Kidney epithelial cell (primary cell): Measurements from ENCODE around the gene IL17REL. TPM values are rescaled to one million over a fixed set of nuclear protein-coding genes. Genes with fewer than 3 reads are reported as not detected.

Experiments
- DNase-seq: peaks from one replicate; pipeline ENCODE4 v3.0.0-alpha.2; 2010; ENCODE audit warnings: low read depth
- H3K27me3 ChIP-seq: 2 replicates; pipeline ENCODE4 v1.6.0; 2011; ENCODE audit warnings: low read length; ENCODE audit not compliant: control insufficient read depth, insufficient read depth
- H3K36me3 ChIP-seq: 2 replicates; pipeline ENCODE4 v1.5.1; 2011; ENCODE audit warnings: low read length; ENCODE audit not compliant: control insufficient read depth, insufficient read depth
- H3K4me3 ChIP-seq: 2 replicates; pipeline ENCODE4 v1.5.1; 2011; ENCODE audit warnings: low read depth, mild to moderate bottlenecking, control low read depth, low read length
- CTCF ChIP-seq: IDR thresholded peaks from 2 replicates; pipeline ENCODE4 v1.5.1; 2011; ENCODE audit warnings: mild to moderate bottlenecking, moderate library complexity, low read length, control low read depth, inconsistent platforms; ENCODE audit not compliant: insufficient read depth, poor library complexity, severe bottlenecking
- total RNA-seq: library from RNA; depleted of rRNA; stranded (reverse); fragments of >200 nt; gene quantifications from 2 replicates; pipeline ENCODE4 v1.2.3, GENCODE V29; 2015

IL17REL gene
- total RNA-seq, 1 donor from 2014 or later, result not detected

GRCh38 chr22:50009251-50009650 is 3.3 kb downstream of the IL17REL start:
- no peak for TF ChIP-seq CTCF
- H3K27me3 ChIP-seq, result peaks cover 51% of the 10 kb centered on the region
- no peak overlapping the region for H3K4me3 ChIP-seq
- no peaks in the 10 kb centered on the region for H3K36me3 ChIP-seq
- no peak for DNase-seq

GRCh38 chr22:50008151-50009040 is 4.2 kb downstream of the IL17REL start:
- TF ChIP-seq CTCF, result no peak
- no peak overlapping the region for H3K4me3 ChIP-seq
- DNase-seq, result no peak

DNA sequence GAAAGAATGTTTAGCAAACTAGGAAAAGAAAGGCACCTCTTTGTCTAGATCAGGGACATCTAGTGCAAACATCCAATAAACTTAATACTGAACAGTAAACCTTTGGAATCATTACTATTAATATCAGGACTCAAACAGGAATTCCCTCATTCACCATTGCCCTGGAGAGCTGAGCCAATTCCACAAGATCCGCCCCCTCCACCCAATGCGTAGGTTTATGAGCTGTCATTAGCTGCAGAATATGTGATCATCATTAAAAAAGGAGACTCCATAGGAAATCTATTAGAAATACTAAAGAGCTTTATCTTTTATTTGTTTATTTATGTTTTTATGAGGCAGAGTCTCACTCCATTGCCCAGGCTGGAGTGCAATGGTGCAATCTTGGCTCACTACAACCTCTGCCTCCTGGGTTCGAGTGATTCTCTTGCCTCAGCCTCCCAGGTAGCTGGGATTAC is 5.5 kb downstream of the IL17REL start:
- no peaks in the 10 kb centered on the region for H3K36me3 ChIP-seq
- TF ChIP-seq CTCF, result no peak
- DNase-seq, result no peak
- H3K27me3 ChIP-seq, result peaks cover 29% of the 10 kb centered on the region
- no peak overlapping the region for H3K4me3 ChIP-seq

More at GRCh38 chr22:50008151-50009040, 4.2 kb downstream of the IL17REL start:
- no peaks in the 10 kb centered on the region for H3K36me3 ChIP-seq
- H3K27me3 ChIP-seq, result peaks cover 42% of the 10 kb centered on the region

GRCh38 chr22:50004918-50005317 is 7.6 kb downstream of the IL17REL start:
- H3K4me3 ChIP-seq, result no peak overlapping the region
- no peak for DNase-seq
- H3K27me3 ChIP-seq, result peaks cover 24% of the 10 kb centered on the region
- no peak for TF ChIP-seq CTCF
- H3K36me3 ChIP-seq, result no peaks in the 10 kb centered on the region

- H3K36me3 ChIP-seq, result no peaks in the 10 kb centered on the region
- DNase-seq, result no peak
- H3K4me3 ChIP-seq, result no peak overlapping the region
- TF ChIP-seq CTCF, result no peak
- peaks cover 22% of the 10 kb centered on the region for H3K27me3 ChIP-seq
These were observed 9.8 kb downstream of the IL17REL start for GRCh38 chr22:50002791-50003190.
